ENCODE measurements around the gene ANTXRL.

The ANTXRL gene

DNA sequence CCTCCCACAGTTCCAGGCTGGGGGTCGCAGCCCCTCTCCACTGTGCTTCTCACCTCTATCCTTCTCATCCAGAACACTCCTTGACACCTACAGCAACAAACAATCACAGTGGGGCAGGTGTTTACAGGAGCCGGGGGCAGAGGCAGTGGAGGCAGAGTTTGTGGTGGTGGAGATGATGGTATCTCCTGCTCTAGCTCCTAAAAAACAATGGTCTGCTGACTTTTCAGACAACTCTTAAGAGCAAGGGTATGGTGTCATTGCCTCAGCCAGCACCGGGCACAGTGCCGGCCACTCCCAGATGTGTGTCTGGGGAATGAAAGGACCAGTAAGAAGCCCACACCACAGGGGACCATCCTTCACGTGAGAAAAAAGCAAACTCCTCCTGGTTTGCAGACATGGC, 36.3 kb upstream of the ANTXRL start:
- no peak overlapping the region for H3K9ac ChIP-seq (ENCODE audit: low read depth, low read length)

DNA sequence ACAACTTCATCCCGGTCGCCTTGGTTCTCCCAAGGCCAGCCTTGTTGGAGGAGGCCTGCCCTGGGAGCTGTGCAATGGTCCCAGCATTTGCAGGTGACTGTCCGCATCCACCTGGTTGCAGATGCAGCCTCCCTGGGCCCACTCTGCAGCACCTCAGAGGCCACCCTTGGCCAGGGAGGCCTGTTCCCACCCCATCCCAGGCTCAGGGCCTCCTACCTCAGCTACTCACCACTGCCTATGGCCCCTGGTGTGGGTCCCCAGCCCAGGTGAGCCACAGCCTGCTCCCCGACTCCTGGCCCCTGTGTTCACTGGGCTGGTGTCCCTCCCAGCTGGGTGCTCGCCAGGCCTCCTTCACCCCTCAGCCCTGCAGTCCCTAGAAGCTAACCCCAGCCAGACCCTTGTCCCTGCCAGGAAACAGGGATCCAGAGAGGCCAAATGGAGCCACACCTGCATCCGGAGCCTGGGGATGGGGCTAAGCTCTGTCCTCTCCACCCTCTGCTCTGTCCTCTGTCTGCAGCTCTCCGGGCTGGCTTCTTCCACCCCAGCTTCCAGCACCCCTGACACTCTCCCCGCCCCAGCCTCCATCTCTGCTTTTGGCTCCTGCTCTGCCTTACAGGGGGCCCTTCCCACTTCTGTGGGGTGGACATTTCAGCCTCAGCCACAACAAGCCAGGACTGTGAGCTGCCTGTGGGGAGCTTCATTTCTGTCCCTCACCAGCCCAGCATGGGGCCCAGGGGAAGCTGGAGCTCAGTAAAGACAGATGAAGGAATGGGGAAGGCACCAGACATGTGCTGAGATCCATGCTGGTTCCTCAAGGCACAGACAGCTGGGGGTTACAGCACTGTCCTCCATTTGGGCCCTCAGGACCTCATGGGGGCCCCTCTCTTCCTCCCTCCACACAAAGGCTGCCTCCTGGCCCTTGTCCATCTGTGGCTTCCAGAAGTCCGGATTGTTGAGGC, 35.6 kb upstream of the ANTXRL start:
- H3K4me3 ChIP-seq (ENCODE audit: low read depth in 1 of 2, low read length in 2 of 2): no peak overlapping the region
- H3K9ac ChIP-seq (ENCODE audit: low read depth, low read length): no peak overlapping the region
- no peak overlapping the region for H2AFZ ChIP-seq (ENCODE audit: low read depth, low read length)
- H3K36me3 ChIP-seq (ENCODE audit: insufficient read depth, low read length): peaks cover 75% of the 10 kb centered on the region
- ATAC-seq (ENCODE audit: insufficient read depth, low read depth) (no peak), DNase-seq (no peak)
- H3K4me1 ChIP-seq (ENCODE audit: insufficient read depth, low read length): no peaks in the 10 kb centered on the region
- H3K27ac ChIP-seq (ENCODE audit: low read length): no peak overlapping the region
- H3K4me2 ChIP-seq (ENCODE audit: insufficient read depth, low read length): no peak overlapping the region
- peaks cover 6% of the 10 kb centered on the region; the same call in 1 of the 2 replicates for H3K79me2 ChIP-seq (ENCODE audit: insufficient read depth, low read length)
- H3K27me3 ChIP-seq (ENCODE audit: insufficient read depth, low read length, poor library complexity): no peaks in the 10 kb centered on the region
- H3K9me3 ChIP-seq (ENCODE audit: insufficient read depth, low read length, severe bottlenecking): no peaks in the 10 kb centered on the region
- peaks cover 8% of the 10 kb centered on the region; the same call in 1 of the 2 replicates for H4K20me1 ChIP-seq (ENCODE audit: insufficient read depth, low read length)
- TF ChIP-seq, protein P1, sequence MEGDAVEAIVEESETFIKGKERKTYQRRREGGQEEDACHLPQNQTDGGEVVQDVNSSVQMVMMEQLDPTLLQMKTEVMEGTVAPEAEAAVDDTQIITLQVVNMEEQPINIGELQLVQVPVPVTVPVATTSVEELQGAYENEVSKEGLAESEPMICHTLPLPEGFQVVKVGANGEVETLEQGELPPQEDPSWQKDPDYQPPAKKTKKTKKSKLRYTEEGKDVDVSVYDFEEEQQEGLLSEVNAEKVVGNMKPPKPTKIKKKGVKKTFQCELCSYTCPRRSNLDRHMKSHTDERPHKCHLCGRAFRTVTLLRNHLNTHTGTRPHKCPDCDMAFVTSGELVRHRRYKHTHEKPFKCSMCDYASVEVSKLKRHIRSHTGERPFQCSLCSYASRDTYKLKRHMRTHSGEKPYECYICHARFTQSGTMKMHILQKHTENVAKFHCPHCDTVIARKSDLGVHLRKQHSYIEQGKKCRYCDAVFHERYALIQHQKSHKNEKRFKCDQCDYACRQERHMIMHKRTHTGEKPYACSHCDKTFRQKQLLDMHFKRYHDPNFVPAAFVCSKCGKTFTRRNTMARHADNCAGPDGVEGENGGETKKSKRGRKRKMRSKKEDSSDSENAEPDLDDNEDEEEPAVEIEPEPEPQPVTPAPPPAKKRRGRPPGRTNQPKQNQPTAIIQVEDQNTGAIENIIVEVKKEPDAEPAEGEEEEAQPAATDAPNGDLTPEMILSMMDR (IDR thresholded peaks at IDR 0.05; ENCODE audit: borderline replicate concordance, extremely low read depth, low read length, poor library complexity, severe bottlenecking): no peak
- TF ChIP-seq EZH2 (IDR thresholded peaks at IDR 0.05; ENCODE audit: borderline replicate concordance, low read depth, low read length, severe bottlenecking): no peak

More for the DNA sequence above, 36.3 kb upstream of the ANTXRL start:
- H3K79me2 ChIP-seq (ENCODE audit: insufficient read depth, low read length): no peaks in the 10 kb centered on the region; the same call in 1 of the 2 replicates
- H4K20me1 ChIP-seq (ENCODE audit: insufficient read depth, low read length): peaks cover 5% of the 10 kb centered on the region; the same call in 1 of the 2 replicates
- no peaks in the 10 kb centered on the region for H3K4me1 ChIP-seq (ENCODE audit: insufficient read depth, low read length)
- H3K27ac ChIP-seq (ENCODE audit: low read length): no peak overlapping the region
- DNase-seq (no peak), ATAC-seq (ENCODE audit: insufficient read depth, low read depth) (no peak)
- no peaks in the 10 kb centered on the region for H3K9me3 ChIP-seq (ENCODE audit: insufficient read depth, low read length, severe bottlenecking)
- no peak overlapping the region for H3K4me3 ChIP-seq (ENCODE audit: low read depth in 1 of 2, low read length in 2 of 2)
- H2AFZ ChIP-seq (ENCODE audit: low read depth, low read length): no peak overlapping the region
- H3K36me3 ChIP-seq (ENCODE audit: insufficient read depth, low read length): peaks cover 68% of the 10 kb centered on the region
- no peaks in the 10 kb centered on the region for H3K27me3 ChIP-seq (ENCODE audit: insufficient read depth, low read length, poor library complexity)
- no peak overlapping the region for H3K4me2 ChIP-seq (ENCODE audit: insufficient read depth, low read length)
- TF ChIP-seq, protein P1 (IDR thresholded peaks at IDR 0.05; ENCODE audit: borderline replicate concordance, extremely low read depth, low read length, poor library complexity, severe bottlenecking): no peak
- TF ChIP-seq EZH2 (IDR thresholded peaks at IDR 0.05; ENCODE audit: borderline replicate concordance, low read depth, low read length, severe bottlenecking): no peak

DNA sequence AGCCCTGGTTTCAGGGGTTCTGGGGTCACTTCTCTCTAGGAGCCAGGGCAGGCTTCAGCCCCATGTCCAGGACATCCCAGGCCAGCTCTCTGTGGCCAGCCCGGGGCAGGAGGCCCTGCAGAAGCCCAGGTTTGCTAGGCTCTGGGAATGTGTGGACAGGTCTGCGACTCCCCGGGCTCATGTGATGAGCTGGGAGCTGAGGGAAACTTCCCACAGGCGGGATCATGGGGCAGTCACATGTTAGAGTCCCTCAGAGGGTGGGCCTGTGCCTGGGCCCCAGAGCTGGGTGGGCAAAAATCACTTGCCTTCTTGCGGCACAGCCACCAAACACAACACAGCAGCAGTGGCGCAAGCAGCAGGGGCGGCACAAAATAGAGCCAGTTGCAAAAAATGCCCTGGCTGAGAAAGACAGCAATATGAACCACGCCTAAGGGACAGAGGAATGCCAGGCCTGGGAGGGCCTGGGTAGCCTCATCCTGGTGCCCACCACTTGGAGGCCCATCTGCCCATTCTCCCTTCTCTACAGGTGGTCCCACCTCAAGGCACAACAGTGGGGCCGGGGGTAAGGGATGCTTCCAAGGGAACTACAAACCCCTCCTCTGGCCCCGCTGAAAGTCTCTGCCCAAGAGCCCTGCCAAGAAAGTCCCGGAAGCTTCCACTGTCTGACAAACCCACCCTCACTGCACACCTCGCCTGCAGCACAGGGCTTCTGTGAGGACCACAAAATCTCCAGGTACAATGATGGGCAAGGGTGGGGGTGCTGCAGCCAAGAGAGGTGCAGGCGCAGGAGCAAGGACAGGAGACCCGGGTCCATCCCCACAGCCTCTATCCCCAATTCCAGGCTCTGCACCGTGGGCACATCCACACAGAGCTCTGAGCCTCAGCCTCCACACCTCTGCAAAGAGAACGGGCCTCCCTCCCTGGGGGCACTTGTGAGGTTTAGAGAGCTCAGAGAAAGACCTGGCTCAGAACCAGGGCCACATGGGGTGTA, 34.6 kb upstream of the ANTXRL start:
- ATAC-seq (ENCODE audit: insufficient read depth, low read depth) (no peak), DNase-seq (no peak)
- peaks cover 76% of the 10 kb centered on the region for H3K36me3 ChIP-seq (ENCODE audit: insufficient read depth, low read length)
- no peak overlapping the region for H3K9ac ChIP-seq (ENCODE audit: low read depth, low read length)
- H3K4me3 ChIP-seq (ENCODE audit: low read depth in 1 of 2, low read length in 2 of 2): no peak overlapping the region
- H2AFZ ChIP-seq (ENCODE audit: low read depth, low read length): no peak overlapping the region
- no peaks in the 10 kb centered on the region for H3K9me3 ChIP-seq (ENCODE audit: insufficient read depth, low read length, severe bottlenecking)
- TF ChIP-seq EZH2 (IDR thresholded peaks at IDR 0.05; ENCODE audit: borderline replicate concordance, low read depth, low read length, severe bottlenecking): no peak
- TF ChIP-seq, protein P1 (IDR thresholded peaks at IDR 0.05; ENCODE audit: borderline replicate concordance, extremely low read depth, low read length, poor library complexity, severe bottlenecking): no peak
- no peaks in the 10 kb centered on the region for H3K4me1 ChIP-seq (ENCODE audit: insufficient read depth, low read length)
- H3K27ac ChIP-seq (ENCODE audit: low read length): no peak overlapping the region
- H3K79me2 ChIP-seq (ENCODE audit: insufficient read depth, low read length): peaks cover 8% of the 10 kb centered on the region; the same call in 1 of the 2 replicates
- peaks cover 8% of the 10 kb centered on the region; the same call in 1 of the 2 replicates for H4K20me1 ChIP-seq (ENCODE audit: insufficient read depth, low read length)
- no peak overlapping the region for H3K4me2 ChIP-seq (ENCODE audit: insufficient read depth, low read length)
- no peaks in the 10 kb centered on the region for H3K27me3 ChIP-seq (ENCODE audit: insufficient read depth, low read length, poor library complexity)
